ENCODE data around the gene TUBB1. TPM values are rescaled to one million over a fixed set of nuclear protein-coding genes. Genes with fewer than 3 reads are reported as not detected.
"Not testable (repeated sequence)": the region's sequence is repeated elsewhere in the genome, so short reads cannot be mapped to it uniquely, and the experiment has no call there.

TUBB1 gene
- polyA plus RNA-seq, 4 donors = 1.7 to 3.2 (median 2.5) TPM

- DNase-seq (ENCODE audit: low read depth in 4 of 4, low spot score in 2 of 4) = no peak
Observed at GRCh38 chr20:59037386-59037785, 18.2 kb downstream of the TUBB1 start.

- no peak for DNase-seq (ENCODE audit: low read depth in 4 of 4, low spot score in 2 of 4)
Observed at GRCh38 chr20:59039233-59039632, 20.0 kb downstream of the TUBB1 start.

- no peak for DNase-seq (ENCODE audit: low read depth in 4 of 4, low spot score in 2 of 4)
Observed at GRCh38 chr20:59040667-59041066, 21.4 kb downstream of the TUBB1 start.

- not testable (repeated sequence) for DNase-seq (ENCODE audit: low read depth in 4 of 4, low spot score in 2 of 4)
Observed at GRCh38 chr20:59041487-59041886, 22.3 kb downstream of the TUBB1 start.

- DNase-seq (ENCODE audit: low read depth in 4 of 4, low spot score in 2 of 4) = no peak
Observed at GRCh38 chr20:59042151-59042795, 23.0 kb downstream of the TUBB1 start, which contains the start of gene PRELID3B. Gene PRELID3B (minus strand): TSS chr20:59042786. CDS start chr20:59042730, 56 bp downstream.

GRCh38 chr20:59042796-59043631 lies 23.8 kb downstream of the TUBB1 start:
- peak in 3 of 4 donors; percentile 77 to 88 (median 77) for DNase-seq (ENCODE audit: low read depth in 4 of 4, low spot score in 2 of 4)

- no peak for DNase-seq (ENCODE audit: low read depth in 4 of 4, low spot score in 2 of 4)
Observed at GRCh38 chr20:59043698-59044097, 24.5 kb downstream of the TUBB1 start.

GRCh38 chr20:59044295-59044694 lies 25.1 kb downstream of the TUBB1 start:
- no peak for DNase-seq (ENCODE audit: low read depth in 4 of 4, low spot score in 2 of 4)

GRCh38 chr20:59044796-59045195 lies 25.6 kb downstream of the TUBB1 start:
- DNase-seq (ENCODE audit: low read depth in 4 of 4, low spot score in 2 of 4) = no peak

- DNase-seq (ENCODE audit: low read depth in 4 of 4, low spot score in 2 of 4) = no peak
Observed at GRCh38 chr20:59046862-59047261, 27.6 kb downstream of the TUBB1 start.

GRCh38 chr20:59047938-59048680 lies 28.9 kb downstream of the TUBB1 start:
- DNase-seq (ENCODE audit: low read depth in 4 of 4, low spot score in 2 of 4) = no peak

GRCh38 chr20:59048681-59049030 lies 29.4 kb downstream of the TUBB1 start:
- no peak for DNase-seq (ENCODE audit: low read depth in 4 of 4, low spot score in 2 of 4)

- DNase-seq (ENCODE audit: low read depth in 4 of 4, low spot score in 2 of 4) = no peak
Observed at GRCh38 chr20:59050437-59050836, 31.2 kb downstream of the TUBB1 start.

- no peak for DNase-seq (ENCODE audit: low read depth in 4 of 4, low spot score in 2 of 4)
Observed at GRCh38 chr20:59051666-59052185, 32.5 kb downstream of the TUBB1 start.

- no peak for DNase-seq (ENCODE audit: low read depth in 4 of 4, low spot score in 2 of 4)
Observed at GRCh38 chr20:59055302-59055701, 36.1 kb downstream of the TUBB1 start.

- DNase-seq (ENCODE audit: low read depth in 4 of 4, low spot score in 2 of 4) = no peak
Observed at GRCh38 chr20:59062081-59062480, 42.9 kb downstream of the TUBB1 start.

- no peak for DNase-seq (ENCODE audit: low read depth in 4 of 4, low spot score in 2 of 4)
Observed at GRCh38 chr20:59063358-59064213, 44.4 kb downstream of the TUBB1 start.

GRCh38 chr20:59064214-59064722 lies 45.0 kb downstream of the TUBB1 start:
- no peak for DNase-seq (ENCODE audit: low read depth in 4 of 4, low spot score in 2 of 4)

- no peak for DNase-seq (ENCODE audit: low read depth in 4 of 4, low spot score in 2 of 4)
Observed at GRCh38 chr20:59068534-59068933, 49.3 kb downstream of the TUBB1 start.

GRCh38 chr20:59069026-59069425 lies 49.8 kb downstream of the TUBB1 start:
- no peak for DNase-seq (ENCODE audit: low read depth in 4 of 4, low spot score in 2 of 4)
